ENCODE data around the gene PFDN4. TPM values are rescaled to one million over a fixed set of nuclear protein-coding genes. Genes with fewer than 3 reads are reported as not detected.
"Not testable (repeated sequence)": the region's sequence is repeated elsewhere in the genome, so short reads cannot be mapped to it uniquely, and the experiment has no call there.

PFDN4 gene
- total RNA-seq, 2 donors from 2014 or later = 48.2 to 101 TPM

GRCh38 chr20:54262671-54263070, 54.8 kb downstream of the PFDN4 start:
- no peak for TF ChIP-seq CTCF (IDR thresholded peaks at IDR 0.05)
- Histone ChIP-seq H3K36me3 (no peaks in the 10 kb centered on the region), H3K27ac (no peak overlapping the region), H3K4me1 (no peaks in the 10 kb centered on the region), H3K9me3 (no peaks in the 10 kb centered on the region), H3K27me3 (no peaks in the 10 kb centered on the region), H3K4me3 (no peak overlapping the region)
- DNase-seq (ENCODE audit: low spot score) = no peak

GRCh38 chr20:54263116-54263690, 55.3 kb downstream of the PFDN4 start:
- DNase-seq (ENCODE audit: low spot score) = no peak
- H3K27me3 ChIP-seq = no peaks in the 10 kb centered on the region
- no peak overlapping the region for H3K27ac ChIP-seq
- H3K36me3 ChIP-seq = no peaks in the 10 kb centered on the region
- no peak for TF ChIP-seq CTCF (IDR thresholded peaks at IDR 0.05)
- H3K4me1 ChIP-seq = no peaks in the 10 kb centered on the region
- no peaks in the 10 kb centered on the region for H3K9me3 ChIP-seq
- no peak overlapping the region for H3K4me3 ChIP-seq

- H3K27ac ChIP-seq; H3K36me3 ChIP-seq; H3K4me3 ChIP-seq; H3K9me3 ChIP-seq; DNase-seq (ENCODE audit: low spot score); H3K4me1 ChIP-seq; H3K27me3 ChIP-seq: not testable (repeated sequence)
Observed at GRCh38 chr20:54265791-54266190, 57.9 kb downstream of the PFDN4 start.

GRCh38 chr20:54266844-54267243, 59.0 kb downstream of the PFDN4 start:
- H3K36me3 ChIP-seq = no peaks in the 10 kb centered on the region

GRCh38 chr20:54267483-54268003, 59.7 kb downstream of the PFDN4 start:
- no peaks in the 10 kb centered on the region for H3K36me3 ChIP-seq
- H3K9me3 ChIP-seq = no peaks in the 10 kb centered on the region
- DNase-seq (ENCODE audit: low spot score) = no peak
- no peak for TF ChIP-seq CTCF (IDR thresholded peaks at IDR 0.05)
- H3K4me3 ChIP-seq = no peak overlapping the region
- no peak overlapping the region for H3K27ac ChIP-seq
- no peaks in the 10 kb centered on the region for H3K4me1 ChIP-seq
- H3K27me3 ChIP-seq = no peaks in the 10 kb centered on the region

More at GRCh38 chr20:54266844-54267243, 59.0 kb downstream of the PFDN4 start:
- Histone ChIP-seq H3K9me3 (no peaks in the 10 kb centered on the region), H3K4me1 (no peaks in the 10 kb centered on the region), H3K27me3 (no peaks in the 10 kb centered on the region), H3K27ac (no peak overlapping the region), H3K4me3 (no peak overlapping the region)
- DNase-seq (ENCODE audit: low spot score) = no peak
- no peak for TF ChIP-seq CTCF (IDR thresholded peaks at IDR 0.05)

GRCh38 chr20:54268941-54269340, 61.1 kb downstream of the PFDN4 start:
- Histone ChIP-seq H3K4me3 (no peak overlapping the region), H3K27me3 (no peaks in the 10 kb centered on the region), H3K4me1 (no peaks in the 10 kb centered on the region), H3K9me3 (no peaks in the 10 kb centered on the region), H3K36me3 (no peaks in the 10 kb centered on the region), H3K27ac (no peak overlapping the region)
- no peak for DNase-seq (ENCODE audit: low spot score)
- TF ChIP-seq CTCF (IDR thresholded peaks at IDR 0.05) = no peak

Other genes starting within 250 kb of the PFDN4 start
- not detected for gene BCAS1, start 137.5 kb upstream of the PFDN4 start, total RNA-seq
- gene CYP24A1, start 34.1 kb upstream of the PFDN4 start, total RNA-seq = under 1 TPM in 1 of 2 donors, not detected in 1; 0.24 TPM